Measurements from ENCODE around the gene PRKCA.

Gene PRKCA

DNA sequence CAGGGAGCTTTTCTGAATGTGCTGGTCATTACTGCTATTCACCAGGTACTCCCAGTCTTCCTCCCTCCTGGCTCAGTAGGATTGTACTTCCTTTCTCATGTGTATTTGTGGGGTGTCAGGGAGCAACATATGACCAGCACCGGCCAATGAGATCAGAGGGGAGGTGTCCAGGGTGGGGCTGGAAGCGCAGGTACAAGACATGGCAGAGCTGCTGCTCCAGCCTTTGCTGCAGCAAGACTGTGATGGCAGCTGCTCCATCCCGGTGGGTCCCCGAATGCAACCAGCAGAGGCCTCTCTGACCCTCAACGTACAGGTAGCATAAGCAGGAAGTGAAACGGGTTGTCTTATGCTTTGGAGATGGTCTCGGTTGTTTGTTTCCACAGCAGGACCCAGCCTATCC is 478.7 kb downstream of the PRKCA start:
- no peak overlapping the region for H3K4me3 ChIP-seq
- H3K27ac ChIP-seq: no peak overlapping the region

GRCh38 chr17:66782851-66783250 is 480.4 kb downstream of the PRKCA start:
- Histone ChIP-seq H3K27ac (no peak overlapping the region), H3K4me3 (no peak overlapping the region)

- no peak overlapping the region for H3K27ac ChIP-seq
Observed at GRCh38 chr17:66783656-66784381, 481.4 kb downstream of the PRKCA start.

DNA sequence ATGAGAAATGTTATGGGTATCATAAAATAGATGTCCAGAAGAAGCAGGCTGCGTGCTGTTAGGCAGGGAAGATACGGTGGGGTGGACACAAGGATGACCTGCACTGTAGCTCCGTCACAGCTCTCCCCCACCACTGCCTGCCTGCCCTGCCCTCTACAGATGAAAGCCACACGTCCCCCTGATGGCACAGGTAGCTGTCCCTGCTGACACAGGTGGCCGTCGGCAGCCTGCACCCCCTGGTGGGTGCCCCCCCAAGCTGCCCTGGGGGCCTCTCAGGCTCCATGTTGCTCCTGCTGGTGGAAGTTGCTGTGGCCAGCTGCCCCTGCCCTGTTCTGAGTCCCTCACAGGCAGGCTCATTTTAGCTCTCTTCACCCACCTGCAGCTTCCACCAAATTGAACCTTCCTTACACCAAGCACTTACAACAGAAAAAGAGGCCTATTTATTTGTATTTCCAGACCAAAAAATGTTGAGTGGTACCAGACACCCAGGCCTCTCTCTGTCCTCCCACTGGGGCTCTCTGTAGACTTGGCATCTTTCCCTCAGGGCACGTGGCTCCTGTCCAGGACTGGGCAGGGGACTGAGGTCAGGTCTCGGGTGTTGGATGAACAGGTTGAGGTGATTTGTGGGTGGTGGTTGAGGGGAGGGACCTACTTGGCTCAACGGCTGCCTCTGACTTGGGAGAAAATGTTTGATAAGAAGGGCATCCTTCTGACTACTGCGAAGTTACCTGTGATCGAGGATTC is 482.4 kb downstream of the PRKCA start:
- Histone ChIP-seq H3K4me3 (no peak overlapping the region), H3K27ac (no peak overlapping the region)

More at GRCh38 chr17:66783656-66784381, 481.4 kb downstream of the PRKCA start:
- H3K4me3 ChIP-seq: no peak overlapping the region

GRCh38 chr17:66786107-66786506 is 483.7 kb downstream of the PRKCA start:
- H3K27ac ChIP-seq: no peak overlapping the region
- H3K4me3 ChIP-seq: no peak overlapping the region

DNA sequence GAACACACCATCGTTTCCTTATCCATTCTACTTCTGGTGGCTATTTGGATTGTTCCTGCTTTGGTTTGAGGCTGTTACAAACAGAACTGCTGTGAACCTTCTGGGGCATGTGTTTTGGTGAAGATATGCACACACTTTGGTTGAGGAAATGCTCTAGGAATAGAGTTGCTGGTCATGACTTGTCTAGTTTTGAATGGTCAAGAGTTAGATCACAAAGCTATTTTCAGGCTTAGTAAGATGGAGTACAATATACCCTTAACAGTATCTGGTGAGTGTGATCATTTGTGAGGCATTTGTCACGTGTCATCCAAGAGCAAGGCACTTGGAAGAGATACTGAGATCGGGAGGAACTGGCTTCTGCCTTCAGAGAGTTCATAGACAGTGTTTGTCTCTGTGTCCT is 485.5 kb downstream of the PRKCA start:
- Histone ChIP-seq H3K27ac (no peak overlapping the region), H3K4me3 (no peak overlapping the region)

DNA sequence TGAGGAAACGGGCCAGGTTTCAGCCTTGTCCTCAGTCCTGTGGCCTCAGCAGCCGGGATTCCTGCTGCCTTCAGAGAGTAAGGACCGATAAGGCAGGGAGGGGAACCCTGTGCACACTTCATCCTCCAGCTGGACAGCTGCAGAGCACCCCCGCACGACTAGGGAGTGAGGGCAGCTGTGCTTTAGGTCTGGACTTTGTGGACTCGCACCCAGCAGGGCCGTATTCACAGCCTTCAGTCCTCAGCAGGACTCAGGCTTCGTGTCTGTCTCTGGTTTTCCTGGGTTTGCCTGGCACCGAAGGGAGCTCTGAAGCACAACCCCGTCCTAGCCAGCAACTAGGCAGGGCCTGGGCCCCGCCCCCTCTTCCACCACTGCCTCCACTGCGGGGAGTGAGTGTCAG is 486.7 kb downstream of the PRKCA start:
- Histone ChIP-seq H3K27ac (no peak overlapping the region), H3K4me3 (no peak overlapping the region)

- H3K27ac ChIP-seq: peak overlapping the region in 1 of 21 experiments; percentile 8
Observed at GRCh38 chr17:66789961-66790437, 487.6 kb downstream of the PRKCA start.

GRCh38 chr17:66790501-66791061 is 488.2 kb downstream of the PRKCA start:
- no peak overlapping the region for H3K4me3 ChIP-seq

More at GRCh38 chr17:66789961-66790437, 487.6 kb downstream of the PRKCA start:
- no peak overlapping the region for H3K4me3 ChIP-seq

DNA sequence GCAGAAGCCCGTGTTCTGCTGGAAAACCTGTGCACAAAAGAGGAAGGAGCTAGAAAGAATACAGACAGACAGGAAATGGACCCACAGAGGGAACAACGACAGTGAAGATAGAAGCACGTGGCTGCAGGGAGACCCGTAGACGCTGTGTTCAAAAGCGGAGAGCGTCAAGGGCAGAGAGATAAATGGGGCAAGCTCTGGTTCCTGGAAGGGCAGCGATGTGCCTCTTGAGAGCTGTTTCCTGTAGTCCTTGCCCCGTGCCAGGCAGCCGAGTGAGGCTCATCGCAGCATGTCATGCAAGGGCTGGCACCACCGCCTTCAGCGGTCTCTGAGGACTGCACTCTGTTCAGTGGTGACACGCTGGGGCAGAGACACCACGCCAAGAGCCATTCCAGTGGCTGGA is 488.9 kb downstream of the PRKCA start:
- Histone ChIP-seq H3K27ac (peak overlapping the region in 3 of 21 experiments; percentile 10 to 17 (median 12)), H3K4me3 (no peak overlapping the region)

More at GRCh38 chr17:66790501-66791061, 488.2 kb downstream of the PRKCA start:
- H3K27ac ChIP-seq: peak overlapping the region in 1 of 21 experiments; percentile 10

DNA sequence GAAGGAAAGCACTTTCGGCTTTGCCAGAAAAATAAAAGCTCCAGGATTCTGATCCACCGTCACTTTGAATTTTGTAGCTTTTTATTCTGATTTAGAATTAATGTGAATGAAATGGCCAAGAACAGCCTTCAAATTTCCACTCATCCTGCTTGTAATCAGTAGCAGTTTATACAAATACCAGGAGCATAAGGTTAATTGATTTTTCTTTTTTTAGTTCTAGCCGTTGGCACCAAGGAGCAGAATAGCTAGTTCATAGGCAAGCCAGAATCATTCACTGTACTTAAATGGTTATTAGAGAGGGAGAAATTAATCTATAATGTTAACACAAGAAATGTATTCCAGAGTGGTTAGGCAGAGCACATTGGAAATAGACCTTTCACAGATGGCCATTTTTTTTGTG is 491.4 kb downstream of the PRKCA start:
- Histone ChIP-seq H3K27ac (no peak overlapping the region), H3K4me3 (no peak overlapping the region)

GRCh38 chr17:66795486-66795885 is 493.1 kb downstream of the PRKCA start:
- H3K27ac ChIP-seq: no peak overlapping the region

GRCh38 chr17:66799849-66800537 is 497.6 kb downstream of the PRKCA start:
- peak overlapping the region in 1 of 21 experiments; percentile 46 for H3K27ac ChIP-seq
- H3K4me3 ChIP-seq: no peak overlapping the region

More at GRCh38 chr17:66795486-66795885, 493.1 kb downstream of the PRKCA start:
- H3K4me3 ChIP-seq: no peak overlapping the region

DNA sequence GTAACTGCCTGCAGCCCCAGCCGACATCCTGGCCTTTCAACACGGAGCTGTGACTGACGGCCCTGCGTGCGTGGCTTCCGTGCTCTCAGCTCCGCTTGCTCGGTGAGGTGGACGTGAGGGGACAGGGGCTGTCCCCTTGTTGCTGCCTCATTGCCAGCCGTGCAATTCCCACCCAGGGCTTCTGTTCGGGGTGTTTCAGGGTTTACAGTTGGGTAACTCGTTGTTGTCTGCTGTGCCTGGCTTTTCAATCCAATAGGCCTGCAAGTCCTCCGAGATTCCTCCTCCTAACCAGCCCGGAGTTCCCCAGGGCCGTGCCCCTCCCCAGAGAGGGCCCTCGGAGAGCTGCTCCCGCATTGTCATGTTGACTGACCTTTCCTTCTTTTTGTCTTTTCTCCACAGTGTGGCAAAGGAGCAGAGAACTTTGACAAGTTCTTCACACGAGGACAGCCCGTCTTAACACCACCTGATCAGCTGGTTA is 501.1 kb downstream of the PRKCA start:
- Histone ChIP-seq H3K27ac (no peak overlapping the region), H3K4me3 (no peak overlapping the region)

DNA sequence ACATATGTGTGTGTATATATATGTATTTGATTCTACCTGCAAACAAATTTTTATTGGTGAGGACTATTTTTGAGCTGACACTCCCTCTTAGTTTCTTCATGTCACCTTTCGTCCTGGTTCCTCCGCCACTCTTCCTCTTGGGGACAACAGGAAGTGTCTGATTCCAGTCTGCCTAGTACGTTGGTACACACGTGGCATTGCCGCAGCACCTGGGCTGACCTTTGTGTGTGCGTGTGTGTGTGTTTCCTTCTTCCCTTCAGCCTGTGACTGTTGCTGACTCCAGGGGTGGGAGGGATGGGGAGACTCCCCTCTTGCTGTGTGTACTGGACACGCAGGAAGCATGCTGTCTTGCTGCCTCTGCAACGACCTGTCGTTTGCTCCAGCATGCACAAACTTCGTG is 503.2 kb downstream of the PRKCA start:
- H3K4me3 ChIP-seq: no peak overlapping the region
- H3K27ac ChIP-seq: no peak overlapping the region

- H3K27ac ChIP-seq: no peak overlapping the region
- no peak overlapping the region for H3K4me3 ChIP-seq
Observed at GRCh38 chr17:66807182-66807581, 504.8 kb downstream of the PRKCA start.

DNA sequence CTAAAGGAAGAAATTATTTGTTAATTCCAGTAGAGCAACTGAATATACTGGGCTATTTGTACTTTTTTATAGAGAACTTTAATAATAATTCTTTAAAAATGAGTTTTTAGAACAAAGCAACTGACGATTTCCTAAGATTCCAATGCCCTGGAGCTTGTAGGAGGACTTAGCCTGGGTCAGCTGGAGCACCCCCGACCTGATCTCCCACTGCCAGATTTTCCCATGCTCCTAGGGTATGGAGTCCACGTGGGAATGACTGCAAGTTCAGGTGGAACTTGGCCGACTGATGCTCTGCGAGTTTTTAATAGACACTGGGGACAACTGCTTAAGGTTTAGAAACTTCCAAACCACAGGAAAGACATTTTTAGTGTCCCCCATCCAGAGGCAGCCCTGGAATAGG is 507.0 kb downstream of the PRKCA start:
- no peak overlapping the region for H3K4me3 ChIP-seq
- no peak overlapping the region for H3K27ac ChIP-seq

- Histone ChIP-seq H3K27ac (no peak overlapping the region), H3K4me3 (no peak overlapping the region)
Observed at GRCh38 chr17:66810951-66811682, 508.7 kb downstream of the PRKCA start.

- Histone ChIP-seq H3K4me3 (no peak overlapping the region), H3K27ac (no peak overlapping the region)
Observed at GRCh38 chr17:66811683-66812054, 509.3 kb downstream of the PRKCA start.

Measured in skin epidermis (tissue), 12 donors.